Ishikawa (cell line): ENCODE measurements around the gene ETV2.

Experiments used
- CEBPB ChIP-seq: IDR thresholded peaks from 2 replicates; pipeline ENCODE4 v1.6.1; 2012
- CREB1 ChIP-seq: IDR thresholded peaks from 2 replicates; pipeline ENCODE4 v1.6.1; 2012; ENCODE audit warnings: low read depth
- EGR1 ChIP-seq: IDR thresholded peaks from 2 replicates; pipeline ENCODE4 v1.6.1; 2012
- EP300 ChIP-seq: IDR thresholded peaks from 2 replicates; pipeline ENCODE4 v1.6.1; 2012; ENCODE audit warnings: borderline replicate concordance
- FOXM1 ChIP-seq: IDR thresholded peaks from 2 replicates; pipeline ENCODE4 v1.6.1; 2012; ENCODE audit warnings: low read depth, borderline replicate concordance
- NFIC ChIP-seq: IDR thresholded peaks from 2 replicates; pipeline ENCODE4 v1.6.1; 2012
- RAD21 ChIP-seq: IDR thresholded peaks from 2 replicates; pipeline ENCODE4 v1.6.1; 2012; ENCODE audit warnings: low read depth
- TAF1 ChIP-seq: IDR thresholded peaks from 2 replicates; pipeline ENCODE4 v1.6.1; 2012; ENCODE audit warnings: low read depth, mild to moderate bottlenecking
- TCF12 ChIP-seq: IDR thresholded peaks from 2 replicates; pipeline ENCODE4 v1.6.1; 2012; ENCODE audit warnings: low read depth
- TEAD4 ChIP-seq: IDR thresholded peaks from 2 replicates; pipeline ENCODE4 v1.6.1; 2012
- YY1 ChIP-seq: IDR thresholded peaks from 2 replicates; pipeline ENCODE4 v1.6.1; 2012; ENCODE audit warnings: low read depth
- ZBTB7A ChIP-seq: IDR thresholded peaks from 2 replicates; pipeline ENCODE4 v1.6.1; 2012; ENCODE audit warnings: low read depth
- TF ChIP-seq, protein P1 (sequence below): IDR thresholded peaks from 2 replicates; pipeline ENCODE4 v1.6.1; 2012; ENCODE audit warnings: low read depth, mild to moderate bottlenecking
- TF ChIP-seq, protein P2 (sequence below): IDR thresholded peaks from 2 replicates; pipeline ENCODE4 v1.6.1; 2012
- TF ChIP-seq, protein P3 (sequence below): IDR thresholded peaks from 2 replicates; pipeline ENCODE4 v1.6.1; 2012

ETV2 gene

DNA sequence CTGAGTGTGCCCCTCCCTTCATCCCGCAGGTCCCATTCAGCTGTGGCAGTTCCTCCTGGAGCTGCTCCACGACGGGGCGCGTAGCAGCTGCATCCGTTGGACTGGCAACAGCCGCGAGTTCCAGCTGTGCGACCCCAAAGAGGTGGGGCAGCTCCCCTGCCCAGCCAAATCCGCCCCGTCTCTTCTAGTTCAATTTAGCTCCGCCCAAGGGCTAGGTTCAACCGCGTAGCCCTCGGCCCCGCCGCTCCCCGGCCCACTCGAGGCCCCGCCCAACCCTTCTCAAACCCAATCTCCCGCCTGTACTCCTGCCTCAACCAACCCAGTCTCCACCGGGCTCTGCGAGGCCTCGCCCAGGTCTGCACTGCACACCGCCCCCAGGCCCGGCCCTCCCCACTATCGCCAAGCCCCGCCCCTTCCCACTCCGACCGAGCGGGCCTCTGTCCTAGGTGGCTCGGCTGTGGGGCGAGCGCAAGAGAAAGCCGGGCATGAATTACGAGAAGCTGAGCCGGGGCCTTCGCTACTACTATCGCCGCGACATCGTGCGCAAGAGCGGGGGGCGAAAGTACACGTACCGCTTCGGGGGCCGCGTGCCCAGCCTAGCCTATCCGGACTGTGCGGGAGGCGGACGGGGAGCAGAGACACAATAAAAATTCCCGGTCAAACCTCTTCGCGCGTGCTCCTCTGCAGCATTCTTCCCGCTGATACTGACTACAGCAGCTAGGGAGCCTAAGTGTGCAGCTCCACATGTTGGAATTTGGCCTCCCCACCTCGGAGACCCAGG is 2.9 kb downstream of the ETV2 start:
- TF ChIP-seq, protein P1, sequence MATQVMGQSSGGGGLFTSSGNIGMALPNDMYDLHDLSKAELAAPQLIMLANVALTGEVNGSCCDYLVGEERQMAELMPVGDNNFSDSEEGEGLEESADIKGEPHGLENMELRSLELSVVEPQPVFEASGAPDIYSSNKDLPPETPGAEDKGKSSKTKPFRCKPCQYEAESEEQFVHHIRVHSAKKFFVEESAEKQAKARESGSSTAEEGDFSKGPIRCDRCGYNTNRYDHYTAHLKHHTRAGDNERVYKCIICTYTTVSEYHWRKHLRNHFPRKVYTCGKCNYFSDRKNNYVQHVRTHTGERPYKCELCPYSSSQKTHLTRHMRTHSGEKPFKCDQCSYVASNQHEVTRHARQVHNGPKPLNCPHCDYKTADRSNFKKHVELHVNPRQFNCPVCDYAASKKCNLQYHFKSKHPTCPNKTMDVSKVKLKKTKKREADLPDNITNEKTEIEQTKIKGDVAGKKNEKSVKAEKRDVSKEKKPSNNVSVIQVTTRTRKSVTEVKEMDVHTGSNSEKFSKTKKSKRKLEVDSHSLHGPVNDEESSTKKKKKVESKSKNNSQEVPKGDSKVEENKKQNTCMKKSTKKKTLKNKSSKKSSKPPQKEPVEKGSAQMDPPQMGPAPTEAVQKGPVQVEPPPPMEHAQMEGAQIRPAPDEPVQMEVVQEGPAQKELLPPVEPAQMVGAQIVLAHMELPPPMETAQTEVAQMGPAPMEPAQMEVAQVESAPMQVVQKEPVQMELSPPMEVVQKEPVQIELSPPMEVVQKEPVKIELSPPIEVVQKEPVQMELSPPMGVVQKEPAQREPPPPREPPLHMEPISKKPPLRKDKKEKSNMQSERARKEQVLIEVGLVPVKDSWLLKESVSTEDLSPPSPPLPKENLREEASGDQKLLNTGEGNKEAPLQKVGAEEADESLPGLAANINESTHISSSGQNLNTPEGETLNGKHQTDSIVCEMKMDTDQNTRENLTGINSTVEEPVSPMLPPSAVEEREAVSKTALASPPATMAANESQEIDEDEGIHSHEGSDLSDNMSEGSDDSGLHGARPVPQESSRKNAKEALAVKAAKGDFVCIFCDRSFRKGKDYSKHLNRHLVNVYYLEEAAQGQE = peak; percentile 65
- TF ChIP-seq EGR1 (no peak), RAD21 (no peak), YY1 (no peak), ZBTB7A (peak; percentile 41; the same call in 1 of the 2 replicates), TEAD4 (no peak), EP300 (no peak), TCF12 (0 out of 2 replicates have a peak, but pooled peaks have one; percentile 7)

DNA sequence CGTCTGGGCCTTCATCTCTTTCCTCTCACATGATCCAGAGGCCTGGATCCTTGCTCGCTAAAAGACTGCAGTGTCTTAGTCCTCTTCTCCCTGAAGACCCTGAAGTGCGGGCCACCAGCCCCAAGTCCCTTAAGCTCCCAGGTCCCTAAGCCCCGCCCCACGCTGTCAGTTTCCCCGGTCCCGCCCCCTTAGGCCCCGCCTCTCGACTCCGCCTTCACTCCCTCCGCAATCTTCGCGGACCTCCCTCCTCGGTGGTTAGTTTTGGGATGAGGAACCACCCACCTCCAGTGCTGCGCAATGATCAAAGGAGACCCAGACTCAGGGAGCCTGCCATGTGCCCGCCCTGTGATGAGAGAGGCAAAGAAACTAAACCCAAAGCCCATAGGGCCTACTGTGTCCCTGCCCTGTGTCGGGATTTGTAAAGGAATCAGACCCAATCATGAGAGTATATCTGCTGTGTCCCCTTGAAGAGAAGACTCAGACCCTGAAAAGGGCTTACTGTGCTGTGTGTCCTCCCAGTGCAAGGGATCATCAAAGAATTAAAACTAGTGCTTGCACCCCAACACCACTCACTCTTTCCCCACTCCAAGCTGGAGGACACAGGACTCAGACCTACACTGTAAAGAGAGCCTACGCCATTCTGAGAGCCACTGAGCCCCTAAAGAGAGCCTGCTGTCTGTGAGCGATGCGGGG is 3.6 kb downstream of the ETV2 start:
- TF ChIP-seq, protein P2, sequence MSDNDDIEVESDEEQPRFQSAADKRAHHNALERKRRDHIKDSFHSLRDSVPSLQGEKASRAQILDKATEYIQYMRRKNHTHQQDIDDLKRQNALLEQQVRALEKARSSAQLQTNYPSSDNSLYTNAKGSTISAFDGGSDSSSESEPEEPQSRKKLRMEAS = no peak
- TF ChIP-seq CEBPB (no peak), ZBTB7A (no peak), EGR1 (no peak), TAF1 (no peak), YY1 (no peak), FOXM1 (no peak), TCF12 (no peak), TEAD4 (no peak), RAD21 (no peak), EP300 (no peak), NFIC (no peak), CREB1 (no peak)
- TF ChIP-seq, protein P3, sequence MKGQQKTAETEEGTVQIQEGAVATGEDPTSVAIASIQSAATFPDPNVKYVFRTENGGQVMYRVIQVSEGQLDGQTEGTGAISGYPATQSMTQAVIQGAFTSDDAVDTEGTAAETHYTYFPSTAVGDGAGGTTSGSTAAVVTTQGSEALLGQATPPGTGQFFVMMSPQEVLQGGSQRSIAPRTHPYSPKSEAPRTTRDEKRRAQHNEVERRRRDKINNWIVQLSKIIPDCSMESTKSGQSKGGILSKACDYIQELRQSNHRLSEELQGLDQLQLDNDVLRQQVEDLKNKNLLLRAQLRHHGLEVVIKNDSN = no peak
- TF ChIP-seq, protein P1 = no peak

DNA sequence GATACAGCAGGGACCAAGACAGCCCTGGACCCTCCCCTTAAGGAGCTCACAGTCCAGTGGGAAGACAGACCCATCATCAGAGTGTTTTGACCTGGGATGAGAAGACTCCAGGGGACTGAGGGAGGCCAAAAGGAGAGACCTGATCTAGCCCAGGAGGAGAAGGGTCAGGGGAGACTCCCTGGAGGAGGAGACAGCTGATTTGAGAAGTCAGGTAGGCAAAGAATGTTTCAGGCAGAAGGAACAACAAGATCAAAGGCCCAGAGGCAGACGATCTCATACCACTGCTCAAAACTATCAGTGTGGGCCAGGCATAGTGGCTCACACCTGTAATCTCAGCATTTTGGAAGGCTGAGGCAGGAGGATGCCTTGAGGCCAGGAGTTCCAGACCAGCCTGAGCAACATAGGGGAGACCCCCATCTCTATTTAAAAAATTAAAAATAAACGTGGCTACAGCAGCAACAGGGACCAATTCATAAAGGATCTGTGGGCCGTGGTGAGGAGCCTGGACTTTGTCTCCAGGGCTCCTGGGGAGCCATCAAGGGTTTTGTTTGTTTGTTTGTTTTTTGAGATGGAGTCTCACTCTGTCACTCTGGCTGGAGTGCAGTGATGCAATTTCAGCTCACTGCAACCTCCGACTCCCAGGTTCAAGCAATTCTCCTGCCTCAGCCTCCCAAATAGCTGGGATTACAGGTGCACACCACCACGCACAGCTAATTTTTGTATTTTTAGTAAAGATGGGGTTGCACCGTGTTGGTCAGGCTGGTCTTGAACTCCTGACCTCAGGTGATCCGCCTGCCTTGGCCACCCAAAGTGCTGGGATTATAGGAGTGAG is 4.4 kb downstream of the ETV2 start:
- no peak for TF ChIP-seq EGR1
- no peak for TF ChIP-seq TCF12
- no peak for TF ChIP-seq FOXM1
- TF ChIP-seq, protein P2 = no peak
- no peak for TF ChIP-seq CEBPB
- TF ChIP-seq NFIC = no peak
- no peak for TF ChIP-seq YY1
- TF ChIP-seq, protein P3 = no peak
- TF ChIP-seq TEAD4 = no peak

DNA sequence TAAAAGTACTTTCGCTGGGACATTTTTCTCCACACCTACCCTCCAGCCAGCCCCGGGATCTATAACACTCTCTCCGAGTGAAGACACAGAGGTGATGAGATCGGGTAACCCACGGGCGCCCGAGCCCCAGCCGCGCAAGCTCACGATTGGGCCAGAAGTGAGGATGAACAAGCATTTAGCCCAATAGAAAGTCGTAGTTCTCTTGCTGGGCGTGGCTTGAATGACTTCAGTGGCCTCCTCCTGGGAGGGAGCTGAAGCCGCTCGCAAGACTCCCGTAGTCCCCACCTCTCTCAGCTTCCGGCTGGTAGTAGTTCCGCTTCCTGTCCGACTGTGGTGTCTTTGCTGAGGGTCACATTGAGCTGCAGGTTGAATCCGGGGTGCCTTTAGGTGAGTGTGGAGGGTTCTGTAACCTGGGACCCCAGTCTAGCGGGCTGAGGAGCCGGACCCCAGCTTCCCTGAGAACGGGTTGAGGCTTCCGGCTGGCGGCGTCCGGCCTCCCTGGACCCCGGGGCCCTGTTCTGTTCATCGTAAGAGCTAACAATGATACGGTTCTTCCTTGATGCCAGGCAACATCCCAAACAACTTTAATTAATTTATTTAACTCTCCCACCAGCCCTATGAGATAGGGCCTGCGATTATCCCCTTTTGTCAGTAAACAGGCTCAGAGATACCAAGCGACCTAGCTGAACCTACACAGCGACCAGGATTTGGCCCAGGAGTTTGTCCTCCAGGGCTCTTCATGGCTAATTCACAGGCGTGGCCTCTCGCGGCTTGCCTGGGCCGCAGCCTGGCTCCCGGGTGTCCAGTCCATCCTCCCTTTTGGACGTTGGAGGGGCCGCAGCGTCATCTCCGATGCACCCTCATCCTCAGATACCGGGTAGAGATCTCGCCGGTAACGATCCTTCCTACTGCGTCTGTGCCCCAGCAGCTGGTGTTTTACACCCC is 6.7 kb downstream of the ETV2 start, which contains the start of gene COX6B1:
Gene COX6B1 (plus strand): TSS at position 307 of the 945 bp plus-strand sequence. CDS start 2,921 bp downstream, outside the sequence.
- no peak for TF ChIP-seq YY1
- TF ChIP-seq, protein P2 = peak; percentile 41; the same call in 1 of the 2 replicates
- TF ChIP-seq TAF1 = peak; percentile 71
- peak; percentile 38; the same call in 1 of the 2 replicates for TF ChIP-seq CREB1
